H1 (cell line): ENCODE measurements around the gene PROX2. TPM values are rescaled to one million over a fixed set of nuclear protein-coding genes. Genes with fewer than 3 reads are reported as not detected.

ENCODE experiments used
- CTCF ChIA-PET: fragments of 300-600 bp; sonication (Branson Sonifier 250); formaldehyde crosslinking; loops from one replicate; lab custom pipeline; 2021; ENCODE audit not compliant: partially characterized antibody; lab: Charles Lee
- POLR2A ChIA-PET: fragments of 300-600 bp; sonication (Branson Sonifier 250); formaldehyde crosslinking; loops from one replicate; lab custom pipeline; 2021; ENCODE audit warnings: inconsistent platforms; ENCODE audit not compliant: partially characterized antibody; lab: Charles Lee
- DNase-seq, 2 experiments: peaks; one replicate each; pipeline versions ENCODE4 v3.0.0 to v3.0.0-alpha.2; 2010 to 2022; ENCODE audit warnings: low spot score in 2 of 2, low read depth in 1 of 2, mixed read lengths in 1 of 2
- FAIRE-seq: peaks from 2 replicates; lab custom pipeline; 2011; peaks lifted over from hg19 to GRCh38; lab: Jason Lieb, UNC
- H2AFZ ChIP-seq: 2 replicates; pipeline ENCODE4 v1.8.1; 2012; ENCODE audit warnings: low read length, inconsistent platforms
- H2AK5ac ChIP-seq: 2 replicates; pipeline ENCODE4 v1.6.1; 2013; ENCODE audit warnings: low read depth, low read length
- H2BK120ac ChIP-seq: replicated peaks from 2 replicates; pipeline ENCODE3; 2013; ENCODE audit warnings: low read depth, low read length, inconsistent platforms
- H2BK12ac ChIP-seq: 2 replicates; pipeline ENCODE4 v1.6.1; 2013; ENCODE audit warnings: low read depth, low read length
- H2BK15ac ChIP-seq: 2 replicates; pipeline ENCODE4 v1.6.1; 2013; ENCODE audit warnings: low read length
- H2BK20ac ChIP-seq: 2 replicates; pipeline ENCODE4 v1.6.1; 2013; ENCODE audit warnings: low read length
- H2BK5ac ChIP-seq: 2 replicates; pipeline ENCODE4 v1.6.1; 2013; ENCODE audit warnings: low read depth, low read length
- H3K14ac ChIP-seq: 2 replicates; pipeline ENCODE4 v1.6.1; 2013; ENCODE audit warnings: inconsistent platforms; ENCODE audit not compliant: insufficient read length
- H3K18ac ChIP-seq: 2 replicates; pipeline ENCODE4 v1.6.1; 2013; ENCODE audit warnings: low read length; ENCODE audit errors: extremely low read depth
- H3K23ac ChIP-seq: 2 replicates; pipeline ENCODE4 v1.6.1; 2013; ENCODE audit warnings: inconsistent platforms; ENCODE audit not compliant: insufficient read length
- H3K23me2 ChIP-seq: 2 replicates; pipeline ENCODE4 v1.6.1; 2013; ENCODE audit warnings: low read depth, low read length
- H3K27ac ChIP-seq: 2 replicates; pipeline ENCODE4 v1.6.1; 2011; ENCODE audit warnings: low read depth, low read length, inconsistent platforms
- H3K27me3 ChIP-seq, 4 experiments: replicated peaks in 1 of 4; 1 replicate in 1 of 4; 2 replicates in 3 of 4; pipeline versions ENCODE4 v1.6.1 to v1.8.1; 2011 to 2013; ENCODE audit warnings: low read length in 3 of 4, mild to moderate bottlenecking in 3 of 4, inconsistent platforms in 2 of 4, mixed read lengths in 2 of 4, moderate library complexity in 1 of 4; ENCODE audit not compliant: control insufficient read depth in 3 of 4, insufficient read depth in 3 of 4; ENCODE audit errors: extremely low read depth in 1 of 4
- H3K36me3 ChIP-seq, 4 experiments: 2 replicates each; pipeline versions ENCODE4 v1.6.1 to v1.8.1; 2011 to 2013; ENCODE audit warnings: mild to moderate bottlenecking in 4 of 4, low read length in 3 of 4, moderate library complexity in 2 of 4, control low read depth in 1 of 4, inconsistent platforms in 1 of 4; ENCODE audit not compliant: insufficient read depth in 4 of 4, control insufficient read depth in 2 of 4
- H3K4ac ChIP-seq: replicated peaks from 2 replicates; pipeline ENCODE3; 2013; ENCODE audit warnings: low read length, low read depth, mixed read lengths, inconsistent platforms; ENCODE audit not compliant: insufficient read length
- H3K4me1 ChIP-seq, 4 experiments: replicated peaks in 1 of 4; 1 replicate in 1 of 4; 2 replicates in 3 of 4; pipeline versions ENCODE4 v1.6.1 to v1.8.1; 2011 to 2013; ENCODE audit warnings: low read length in 3 of 4, inconsistent platforms in 2 of 4, mixed read lengths in 1 of 4; ENCODE audit not compliant: insufficient read depth in 4 of 4, control insufficient read depth in 3 of 4
- H3K4me2 ChIP-seq, 2 experiments: 2 replicates each; pipeline versions ENCODE4 v1.6.1 to v1.8.1; 2011 to 2013; ENCODE audit warnings: low read depth in 2 of 2, low read length in 2 of 2, control low read depth in 1 of 2, inconsistent platforms in 1 of 2, mild to moderate bottlenecking in 1 of 2; ENCODE audit not compliant: insufficient read depth in 1 of 2
- H3K4me3 ChIP-seq, 4 experiments: fragments of 200-600, 300-600 bp in 1 of 4; sonication (generic), shearing (Covaris generic), sonication (Bioruptor Twin) in 1 of 4; 2 replicates each; pipeline versions ENCODE4 v1.5.1 to v1.8.1; 2011 to 2016; ENCODE audit warnings: low read length in 4 of 4, low read depth in 3 of 4, control low read depth in 2 of 4, inconsistent platforms in 2 of 4, mild to moderate bottlenecking in 2 of 4, mixed read lengths in 1 of 4, moderate library complexity in 1 of 4; ENCODE audit not compliant: insufficient read depth in 2 of 4; ENCODE audit errors: extremely low read depth in 1 of 4
- H3K56ac ChIP-seq: replicated peaks from 2 replicates; pipeline ENCODE3; 2013; ENCODE audit warnings: low read depth, mild to moderate bottlenecking, mixed read lengths, low read length, inconsistent platforms; ENCODE audit not compliant: insufficient read length
- H3K79me1 ChIP-seq: 2 replicates; pipeline ENCODE4 v1.6.1; 2013; ENCODE audit warnings: low read depth, low read length, control low read depth
- H3K79me2 ChIP-seq, 2 experiments: 2 replicates each; pipeline versions ENCODE4 v1.6.1 to v1.8.1; 2012 to 2013; ENCODE audit warnings: low read length in 2 of 2, mild to moderate bottlenecking in 2 of 2, inconsistent platforms in 1 of 2; ENCODE audit not compliant: insufficient read depth in 2 of 2, control insufficient read depth in 1 of 2
- H3K9ac ChIP-seq, 4 experiments: replicated peaks in 1 of 4; 1 replicate in 1 of 4; 2 replicates in 3 of 4; pipeline versions ENCODE4 v1.6.1 to v1.8.1; 2011 to 2013; ENCODE audit warnings: low read depth in 3 of 4, low read length in 3 of 4, control low read depth in 2 of 4, mild to moderate bottlenecking in 2 of 4, moderate library complexity in 2 of 4, inconsistent platforms in 1 of 4; ENCODE audit errors: extremely low read depth in 1 of 4
- H3K9me3 ChIP-seq, 2 experiments: 2 replicates each; pipeline versions ENCODE4 v1.6.1 to v1.8.1; 2012 to 2013; ENCODE audit warnings: mild to moderate bottlenecking in 2 of 2, moderate library complexity in 2 of 2, control low read depth in 1 of 2, inconsistent platforms in 1 of 2, low read depth in 1 of 2, low read length in 1 of 2, mixed read lengths in 1 of 2; ENCODE audit not compliant: insufficient read depth in 2 of 2
- H4K20me1 ChIP-seq, 2 experiments: replicated peaks in 1 of 2; 2 replicates each; pipeline versions ENCODE3 to v1.8.1; 2011 to 2013; ENCODE audit warnings: inconsistent platforms in 2 of 2, low read length in 2 of 2, mild to moderate bottlenecking in 1 of 2; ENCODE audit not compliant: insufficient read depth in 2 of 2, control insufficient read depth in 1 of 2
- H4K5ac ChIP-seq: 2 replicates; pipeline ENCODE4 v1.6.1; 2013; ENCODE audit warnings: low read length, low read depth, mixed read lengths, inconsistent platforms; ENCODE audit not compliant: insufficient read length
- H4K8ac ChIP-seq: 2 replicates; pipeline ENCODE4 v1.8.0; 2013; ENCODE audit warnings: mild to moderate bottlenecking, moderate library complexity, low read length, inconsistent platforms; ENCODE audit not compliant: insufficient read depth; ENCODE audit errors: extremely low read depth
- H4K91ac ChIP-seq: replicated peaks from 2 replicates; pipeline ENCODE3; 2013; ENCODE audit warnings: low read length, mixed read lengths, inconsistent platforms; ENCODE audit not compliant: insufficient read length
- BRCA1 ChIP-seq: IDR thresholded peaks from 2 replicates; pipeline ENCODE4 v1.6.1; 2012; ENCODE audit warnings: low read depth, low read length, improper control_type of control experiment
- CBX5 ChIP-seq: fragments of 300-800, 300-1000 bp; sonication (generic); IDR thresholded peaks from 2 replicates; pipeline ENCODE4 v1.7.1; 2016; ENCODE audit warnings: antibody characterized with exemption, low read length, low read depth
- SUZ12 ChIP-seq: fragments of 200-600 bp; sonication (generic); IDR thresholded peaks from 2 replicates; pipeline ENCODE4 v1.6.1; 2012; ENCODE audit warnings: mild to moderate bottlenecking, inconsistent platforms, low read length, moderate library complexity, mixed read lengths
- WGBS, 2 experiments: shearing (Covaris generic) in 1 of 2; methylation state at CpG; one replicate each; pipeline versions ENCODE4 v1.1.6 to v1.1.7; 2013 to 2015; ENCODE audit warnings: low lambda C conversion rate in 2 of 2, mixed read lengths in 2 of 2, inconsistent platforms in 1 of 2, low coverage in 1 of 2, missing lambda C conversion rate in 1 of 2; ENCODE audit not compliant: insufficient replicate concordance in 2 of 2, insufficient coverage in 1 of 2, insufficient read length in 1 of 2; ENCODE audit errors: extremely low coverage in 1 of 2, missing lambda C conversion rate in 1 of 2; 5-methylcytosine and 5-hydroxymethylcytosine counted together
- polyA plus RNA-seq, 7 experiments: library from polyadenylated mRNA; depleted of rRNA in 3 of 7; stranded (reverse) in 5 of 7; unstranded in 2 of 7; fragments of >200 nt in 5 of 7; fragments of 200-250 nt in 2 of 7; gene quantifications; 1 replicate in 5 of 7; 2 replicates in 1 of 7; 4 replicates in 1 of 7; pipeline versions ENCODE4 v1.2.1 to v1.2.3, GENCODE V29; 2011 to 2013; ENCODE audit warnings: missing spikeins in 2 of 7, mixed read lengths in 2 of 7
- total RNA-seq: library from RNA; stranded (reverse); fragmentation: NEBNext Ultra II Directional; extraction: Animal tissue kit (Norgen Biotek cat#: 25700); gene quantifications from 2 replicates; pipeline ENCODE4 v1.2.1, GENCODE V29; 2021

The PROX2 gene
- total and polyA plus RNA-seq, 2 of the 8 experiments (the other 6 are each of a cell fraction or from before 2014, with no cell fraction given), result 0.03 TPM; not detected in 1

DNA sequence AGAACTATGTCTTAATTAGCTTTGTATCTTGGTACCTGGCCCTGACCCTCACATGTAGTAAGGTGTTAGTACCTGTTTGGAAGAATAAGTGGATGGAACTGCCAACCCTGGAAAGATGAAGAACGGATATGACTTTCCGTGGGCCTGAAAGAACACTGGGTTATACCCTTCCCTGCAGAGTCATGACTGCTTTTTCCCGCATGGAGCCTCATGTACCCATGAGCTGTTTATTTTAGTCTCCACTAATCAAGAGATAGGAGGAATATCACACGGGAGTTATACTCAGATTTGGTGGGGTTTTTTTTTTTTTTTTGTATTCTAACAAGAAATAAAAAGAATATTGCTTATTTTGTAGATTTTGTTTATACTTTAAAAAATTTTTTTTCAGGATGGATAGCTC, 21.7 kb upstream of the PROX2 start:
- Histone ChIP-seq H3K27me3 (no peaks in the 10 kb centered on the region), H2BK5ac (no peak overlapping the region), H2BK15ac (no peak overlapping the region), H3K14ac (no peak overlapping the region), H2AFZ (no peak overlapping the region), H3K4ac (no peak overlapping the region), H3K23ac (no peak overlapping the region), H4K5ac (no peak overlapping the region), H3K4me3 (no peak overlapping the region), H4K20me1 (peaks cover 2 to 9% of the 10 kb centered on the region in 2 experiments), H3K18ac (no peak overlapping the region), H3K27ac (no peak overlapping the region), H4K91ac (no peak overlapping the region), H3K23me2 (no peaks in the 10 kb centered on the region), H3K36me3 (peaks cover 56 to 100% (median 94%) of the 10 kb centered on the region in 4 experiments), H3K79me1 (0 out of 2 replicates have a peak, but pooled peaks cover 2% of the 10 kb centered on the region), H3K79me2 (no peaks in the 10 kb centered on the region), H3K56ac (no peak overlapping the region), H3K9me3 (no peaks in the 10 kb centered on the region), H3K4me1 (no peaks in the 10 kb centered on the region), H4K8ac (no peak overlapping the region), H3K4me2 (no peak overlapping the region), H2AK5ac (no peak overlapping the region), H2BK120ac (no peak overlapping the region), H3K9ac (no peak overlapping the region), H2BK12ac (no peak overlapping the region), H2BK20ac (no peak overlapping the region)
- ChIA-PET POLR2A (interaction anchor here (0.6 to 2.5 kb wide), 4 partner anchors 11 to 22 kb away, joined by 3 to 8 read pairs (median 4); partner anchors contain the start of gene PROX2), CTCF (interaction anchor here (1.0 to 24.8 kb wide), 3 partner anchors 10 to 41 kb away, joined by 5 to 509 read pairs (median 173); no protein-coding TSS in a partner anchor)
- 90% methylated on average over 4 of the region's 4 CpGs; no CpG with 5 or more reads in 1 of the 2 experiments for WGBS, 2 experiments
- DNase-seq, result no peak
- no peak for FAIRE-seq
- TF ChIP-seq SUZ12, result no peak
- no peak for TF ChIP-seq BRCA1
- no peak for TF ChIP-seq CBX5
